Smooth muscle cell (in vitro differentiated cells): ENCODE measurements around the gene STX1A. TPM values are rescaled to one million over a fixed set of nuclear protein-coding genes. Genes with fewer than 3 reads are reported as not detected.

Source experiments
- DNase-seq: peaks from one replicate; lab custom pipeline; 2025; ENCODE audit not compliant: unreplicated experiment; lab: John Stamatoyannopoulos, UW
- H2AFZ ChIP-seq: fragments of 200-600 bp; sonication (generic); 2 replicates; pipeline ENCODE4 v1.6.0; 2016; ENCODE audit warnings: antibody characterized with exemption, low read depth, mild to moderate bottlenecking
- H3F3A ChIP-seq: fragments of 200-600 bp; sonication (generic); 2 replicates; pipeline ENCODE4 v1.6.0; 2017; ENCODE audit warnings: antibody characterized with exemption, low read depth
- H3K27ac ChIP-seq: fragments of 200-600 bp; sonication (generic); 2 replicates; pipeline ENCODE4 v1.5.1; 2016; ENCODE audit warnings: low read depth, mild to moderate bottlenecking
- H3K27me3 ChIP-seq: fragments of 200-600 bp; sonication (generic); 2 replicates; pipeline ENCODE4 v1.6.1; 2016; ENCODE audit warnings: low read depth, mild to moderate bottlenecking
- H3K36me3 ChIP-seq: fragments of 200-600 bp; sonication (generic); 2 replicates; pipeline ENCODE4 v1.5.1; 2016; ENCODE audit warnings: low read depth
- H3K4me1 ChIP-seq: fragments of 200-600 bp; sonication (generic); 2 replicates; pipeline ENCODE4 v1.5.1; 2016; ENCODE audit warnings: low read depth
- H3K4me2 ChIP-seq: fragments of 200-600 bp; sonication (generic); 2 replicates; pipeline ENCODE4 v1.6.0; 2016; ENCODE audit warnings: mild to moderate bottlenecking
- H3K4me3 ChIP-seq: fragments of 200-600 bp; sonication (generic); 2 replicates; pipeline ENCODE4 v1.5.1; 2016; ENCODE audit warnings: mild to moderate bottlenecking
- H3K79me2 ChIP-seq: fragments of 200-600 bp; sonication (generic); 2 replicates; pipeline ENCODE4 v1.6.0; 2016; ENCODE audit warnings: low read depth, mild to moderate bottlenecking
- H3K9ac ChIP-seq: fragments of 200-600 bp; sonication (generic); 2 replicates; pipeline ENCODE4 v1.6.0; 2016; ENCODE audit warnings: low read depth
- H3K9me3 ChIP-seq: fragments of 200-600 bp; sonication (generic); replicated peaks from 2 replicates; pipeline ENCODE4 v1.5.1; 2016; ENCODE audit warnings: low read depth
- H4K20me1 ChIP-seq: fragments of 200-600 bp; sonication (generic); 2 replicates; pipeline ENCODE4 v1.6.0; 2016; ENCODE audit warnings: low read depth
- WGBS: methylation state at CpG from one replicate; pipeline ENCODE4 v1.1.7; 2016; ENCODE audit warnings: low lambda C conversion rate; 5-methylcytosine and 5-hydroxymethylcytosine counted together
- polyA plus RNA-seq: library from polyadenylated mRNA; unstranded; fragments of >200 nt; fragmentation: Nextera tagmentation; extraction: Ambion mirVana; gene quantifications from 2 replicates; pipeline ENCODE4 v1.2.1, GENCODE V29; 2016
- total RNA-seq: library from RNA; depleted of rRNA; stranded (reverse); fragments of >200 nt; gene quantifications from 2 replicates; pipeline ENCODE4 v1.2.3, GENCODE V29; 2014
- TF ChIP-seq, protein P1 (sequence below): fragments of 200-600 bp; sonication (generic); IDR thresholded peaks from 2 replicates; pipeline ENCODE4 v1.5.1; 2017; ENCODE audit warnings: borderline replicate concordance, mild to moderate bottlenecking, antibody characterized with exemption; ENCODE audit not compliant: insufficient read depth, poor library complexity, severe bottlenecking

The STX1A gene
- total and polyA plus RNA-seq, 2 experiments from 2014 or later: 7.5 to 14.3 TPM

DNA sequence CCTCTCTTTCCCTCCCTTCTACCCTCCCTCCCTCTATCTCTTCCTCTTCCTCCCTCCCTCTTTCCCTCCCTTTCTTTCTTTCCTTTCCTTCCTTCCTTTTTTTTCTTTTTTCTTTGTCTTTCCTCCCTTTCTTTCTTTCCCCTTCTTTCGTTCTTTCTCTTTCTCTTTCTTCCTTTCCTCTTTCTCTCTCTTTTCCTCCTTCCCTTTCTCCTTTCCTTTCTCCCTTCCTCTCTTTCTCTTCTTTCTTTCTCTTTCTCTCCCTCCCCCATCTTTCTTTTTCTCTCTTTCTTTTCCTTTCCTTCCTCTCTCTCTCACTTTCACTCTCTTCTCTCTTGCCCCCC is 43.2 kb upstream of the STX1A start:
- Histone ChIP-seq H3K36me3 (no peaks in the 10 kb centered on the region), H3K9me3 (no peaks in the 10 kb centered on the region)
- 79% methylated on average over 1 of the region's 1 CpG for WGBS

GRCh38 chr7:73761854-73762658 is 42.6 kb upstream of the STX1A start:
- no peak overlapping the region for H3K9ac ChIP-seq
- 78% methylated on average over 8 of the region's 8 CpGs for WGBS
- H3K27ac ChIP-seq: no peak overlapping the region
- DNase-seq: no peak
- H3K79me2 ChIP-seq: no peaks in the 10 kb centered on the region
- H3K4me3 ChIP-seq: no peak overlapping the region
- H3F3A ChIP-seq: no peaks in the 10 kb centered on the region
- H3K27me3 ChIP-seq: peaks cover 2% of the 10 kb centered on the region
- H4K20me1 ChIP-seq: no peaks in the 10 kb centered on the region
- no peaks in the 10 kb centered on the region for H3K4me1 ChIP-seq
- TF ChIP-seq, protein P1, sequence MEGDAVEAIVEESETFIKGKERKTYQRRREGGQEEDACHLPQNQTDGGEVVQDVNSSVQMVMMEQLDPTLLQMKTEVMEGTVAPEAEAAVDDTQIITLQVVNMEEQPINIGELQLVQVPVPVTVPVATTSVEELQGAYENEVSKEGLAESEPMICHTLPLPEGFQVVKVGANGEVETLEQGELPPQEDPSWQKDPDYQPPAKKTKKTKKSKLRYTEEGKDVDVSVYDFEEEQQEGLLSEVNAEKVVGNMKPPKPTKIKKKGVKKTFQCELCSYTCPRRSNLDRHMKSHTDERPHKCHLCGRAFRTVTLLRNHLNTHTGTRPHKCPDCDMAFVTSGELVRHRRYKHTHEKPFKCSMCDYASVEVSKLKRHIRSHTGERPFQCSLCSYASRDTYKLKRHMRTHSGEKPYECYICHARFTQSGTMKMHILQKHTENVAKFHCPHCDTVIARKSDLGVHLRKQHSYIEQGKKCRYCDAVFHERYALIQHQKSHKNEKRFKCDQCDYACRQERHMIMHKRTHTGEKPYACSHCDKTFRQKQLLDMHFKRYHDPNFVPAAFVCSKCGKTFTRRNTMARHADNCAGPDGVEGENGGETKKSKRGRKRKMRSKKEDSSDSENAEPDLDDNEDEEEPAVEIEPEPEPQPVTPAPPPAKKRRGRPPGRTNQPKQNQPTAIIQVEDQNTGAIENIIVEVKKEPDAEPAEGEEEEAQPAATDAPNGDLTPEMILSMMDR: no peak
- no peaks in the 10 kb centered on the region for H3K36me3 ChIP-seq
- no peak overlapping the region for H2AFZ ChIP-seq
- H3K4me2 ChIP-seq: no peak overlapping the region
- no peaks in the 10 kb centered on the region for H3K9me3 ChIP-seq

More for the DNA sequence above, 43.2 kb upstream of the STX1A start:
- no peak overlapping the region for H2AFZ ChIP-seq
- H3K9ac ChIP-seq: no peak overlapping the region
- no peaks in the 10 kb centered on the region for H4K20me1 ChIP-seq
- TF ChIP-seq, protein P1: no peak
- peaks cover 7% of the 10 kb centered on the region for H3K27me3 ChIP-seq
- H3K27ac ChIP-seq: no peak overlapping the region
- H3K4me2 ChIP-seq: no peak overlapping the region
- no peak for DNase-seq
- H3K79me2 ChIP-seq: no peaks in the 10 kb centered on the region
- no peaks in the 10 kb centered on the region for H3F3A ChIP-seq
- H3K4me1 ChIP-seq: no peaks in the 10 kb centered on the region
- no peak overlapping the region for H3K4me3 ChIP-seq

- no peaks in the 10 kb centered on the region for H3F3A ChIP-seq
- 95% methylated on average over 7 of the region's 7 CpGs for WGBS
These were observed 39.2 kb upstream of the STX1A start for GRCh38 chr7:73758581-73759138.

More at GRCh38 chr7:73758581-73759138, 39.2 kb upstream of the STX1A start:
- no peak overlapping the region for H3K27ac ChIP-seq
- H3K4me1 ChIP-seq: no peaks in the 10 kb centered on the region
- H3K27me3 ChIP-seq: no peaks in the 10 kb centered on the region
- TF ChIP-seq, protein P1: no peak
- H3K9ac ChIP-seq: no peak overlapping the region
- H3K36me3 ChIP-seq: no peaks in the 10 kb centered on the region
- no peaks in the 10 kb centered on the region for H3K9me3 ChIP-seq
- H3K4me2 ChIP-seq: no peak overlapping the region
- no peak for DNase-seq
- H3K4me3 ChIP-seq: no peak overlapping the region
- no peaks in the 10 kb centered on the region for H3K79me2 ChIP-seq
- no peaks in the 10 kb centered on the region for H4K20me1 ChIP-seq
- no peak overlapping the region for H2AFZ ChIP-seq
